Activated naive CD8-positive, alpha-beta T cell (primary cell): Measurements from ENCODE around the gene HECW1.
"Not testable (repeated sequence)": the region's sequence is repeated elsewhere in the genome, so short reads cannot be mapped to it uniquely, and the experiment has no call there.

Experiments used
- H3K27ac Mint-ChIP-seq: one replicate; pipeline ENCODE4 v1.8.0; 2021; ENCODE audit warnings: mixed read lengths
- H3K27me3 Mint-ChIP-seq: one replicate; pipeline ENCODE4 v1.8.0; 2021; ENCODE audit warnings: mixed read lengths
- H3K36me3 Mint-ChIP-seq: one replicate; pipeline ENCODE4 v1.8.0; 2021; ENCODE audit warnings: mixed read lengths
- H3K4me1 Mint-ChIP-seq: one replicate; pipeline ENCODE4 v1.8.0; 2021; ENCODE audit warnings: low read depth, mixed read lengths
- H3K4me3 Mint-ChIP-seq: one replicate; pipeline ENCODE4 v1.8.0; 2021; ENCODE audit warnings: mild to moderate bottlenecking, mixed read lengths
- H3K9me3 Mint-ChIP-seq: one replicate; pipeline ENCODE4 v1.8.0; 2021; ENCODE audit warnings: low read depth, mixed read lengths

The HECW1 gene

GRCh38 chr7:43583424-43584194 lies 471.2 kb downstream of the HECW1 start:
- Mint-ChIP-seq H3K4me3 (peak overlapping the region; percentile 97), H3K9me3 (no peaks in the 10 kb centered on the region), H3K4me1 (peaks cover 38% of the 10 kb centered on the region), H3K27me3 (no peaks in the 10 kb centered on the region), H3K27ac (peak overlapping the region; percentile 97), H3K36me3 (no peaks in the 10 kb centered on the region)

GRCh38 chr7:43584195-43584586 lies 471.7 kb downstream of the HECW1 start:
- Mint-ChIP-seq H3K4me1 (peaks cover 43% of the 10 kb centered on the region), H3K27me3 (no peaks in the 10 kb centered on the region), H3K4me3 (peak overlapping the region; percentile 97), H3K36me3 (no peaks in the 10 kb centered on the region), H3K9me3 (no peaks in the 10 kb centered on the region), H3K27ac (peak overlapping the region; percentile 97)

GRCh38 chr7:43584733-43585132 lies 472.3 kb downstream of the HECW1 start:
- not testable (repeated sequence) for H3K9me3 Mint-ChIP-seq, H3K36me3 Mint-ChIP-seq, H3K27me3 Mint-ChIP-seq
- Mint-ChIP-seq H3K4me1 (peaks cover 48% of the 10 kb centered on the region), H3K27ac (peak overlapping the region; percentile 97), H3K4me3 (peak overlapping the region; percentile 97)

DNA sequence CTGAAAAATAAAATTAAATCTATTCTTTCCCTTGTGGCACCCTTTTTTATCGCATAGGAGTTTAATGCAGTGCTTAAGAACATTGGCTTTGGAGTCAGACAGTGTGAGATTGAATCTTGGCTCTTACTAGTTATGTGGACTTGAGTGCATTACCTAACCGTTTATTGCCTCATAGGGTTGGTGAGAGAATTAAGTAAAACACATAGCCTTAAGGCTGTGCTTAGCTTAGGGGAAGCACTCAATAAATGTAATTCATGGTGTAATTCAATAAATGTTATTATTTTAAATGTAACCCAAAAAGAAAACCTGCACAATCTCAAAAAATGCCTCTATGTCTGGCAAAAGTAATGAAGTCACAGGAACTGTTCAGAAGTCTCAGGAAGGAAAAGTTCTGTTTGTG lies 473.1 kb downstream of the HECW1 start:
- H3K9me3 Mint-ChIP-seq, result no peaks in the 10 kb centered on the region
- peak overlapping the region; percentile 97 for H3K4me3 Mint-ChIP-seq
- H3K27ac Mint-ChIP-seq, result peak overlapping the region; percentile 97
- H3K4me1 Mint-ChIP-seq, result peaks cover 55% of the 10 kb centered on the region
- H3K36me3 Mint-ChIP-seq, result no peaks in the 10 kb centered on the region
- H3K27me3 Mint-ChIP-seq, result no peaks in the 10 kb centered on the region

- no peaks in the 10 kb centered on the region for H3K27me3 Mint-ChIP-seq
- H3K36me3 Mint-ChIP-seq, result no peaks in the 10 kb centered on the region
- peak overlapping the region; percentile 97 for H3K27ac Mint-ChIP-seq
- H3K4me1 Mint-ChIP-seq, result peaks cover 62% of the 10 kb centered on the region
- no peaks in the 10 kb centered on the region for H3K9me3 Mint-ChIP-seq
- H3K4me3 Mint-ChIP-seq, result peak overlapping the region; percentile 97
Measured at GRCh38 chr7:43586251-43586900, 473.9 kb downstream of the HECW1 start.

GRCh38 chr7:43588477-43589132 lies 476.2 kb downstream of the HECW1 start:
- H3K27ac Mint-ChIP-seq, result peak overlapping the region; percentile 97

DNA sequence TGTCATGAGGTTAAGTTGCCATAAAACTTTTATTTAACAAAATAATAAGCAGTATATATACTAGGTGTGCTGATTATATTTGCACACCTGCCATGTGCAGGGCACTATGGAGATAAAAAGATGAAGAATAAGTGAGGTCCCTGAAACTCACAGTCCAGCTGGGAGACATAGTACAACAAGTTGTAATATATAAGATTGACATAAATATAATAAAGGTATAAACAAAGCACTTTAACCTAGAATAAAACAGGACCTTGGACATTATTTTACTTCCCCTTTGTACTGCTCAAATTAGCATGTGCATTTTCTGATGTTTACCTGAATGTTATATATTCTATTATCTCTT lies 476.7 kb downstream of the HECW1 start:
- peaks cover 76% of the 10 kb centered on the region for H3K4me1 Mint-ChIP-seq
- H3K27me3 Mint-ChIP-seq, result no peaks in the 10 kb centered on the region
- H3K4me3 Mint-ChIP-seq, result peak overlapping the region; percentile 75
- no peaks in the 10 kb centered on the region for H3K9me3 Mint-ChIP-seq
- H3K36me3 Mint-ChIP-seq, result peaks cover 2% of the 10 kb centered on the region
- peak overlapping the region; percentile 97 for H3K27ac Mint-ChIP-seq

More at GRCh38 chr7:43588477-43589132, 476.2 kb downstream of the HECW1 start:
- H3K27me3 Mint-ChIP-seq, result no peaks in the 10 kb centered on the region
- H3K4me1 Mint-ChIP-seq, result peaks cover 71% of the 10 kb centered on the region
- no peaks in the 10 kb centered on the region for H3K9me3 Mint-ChIP-seq
- peak overlapping the region; percentile 71 for H3K4me3 Mint-ChIP-seq
- peaks cover 2% of the 10 kb centered on the region for H3K36me3 Mint-ChIP-seq

DNA sequence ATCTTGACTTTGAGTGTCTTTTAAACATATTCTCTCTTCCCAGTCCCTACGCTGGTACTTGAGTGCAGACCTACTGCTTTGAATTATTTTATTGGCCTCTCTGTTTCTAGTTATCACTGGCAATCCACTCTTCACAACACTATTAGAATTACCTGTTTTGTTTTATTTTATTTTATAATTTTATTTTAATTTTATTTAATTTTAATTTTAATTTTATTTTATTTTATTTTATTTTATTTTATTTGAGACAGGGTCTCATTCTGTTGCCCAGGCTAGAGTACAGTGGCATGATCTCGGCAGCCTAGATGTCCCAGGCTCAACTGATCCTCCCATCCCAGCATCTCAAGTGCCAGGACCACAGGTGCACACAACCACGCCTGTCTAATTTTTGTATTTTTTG lies 477.3 kb downstream of the HECW1 start:
- peaks cover 80% of the 10 kb centered on the region for H3K4me1 Mint-ChIP-seq
- peak overlapping the region; percentile 97 for H3K27ac Mint-ChIP-seq
- H3K27me3 Mint-ChIP-seq, result no peaks in the 10 kb centered on the region
- H3K4me3 Mint-ChIP-seq, result peak overlapping the region; percentile 75
- no peaks in the 10 kb centered on the region for H3K9me3 Mint-ChIP-seq
- H3K36me3 Mint-ChIP-seq, result peaks cover 2% of the 10 kb centered on the region

DNA sequence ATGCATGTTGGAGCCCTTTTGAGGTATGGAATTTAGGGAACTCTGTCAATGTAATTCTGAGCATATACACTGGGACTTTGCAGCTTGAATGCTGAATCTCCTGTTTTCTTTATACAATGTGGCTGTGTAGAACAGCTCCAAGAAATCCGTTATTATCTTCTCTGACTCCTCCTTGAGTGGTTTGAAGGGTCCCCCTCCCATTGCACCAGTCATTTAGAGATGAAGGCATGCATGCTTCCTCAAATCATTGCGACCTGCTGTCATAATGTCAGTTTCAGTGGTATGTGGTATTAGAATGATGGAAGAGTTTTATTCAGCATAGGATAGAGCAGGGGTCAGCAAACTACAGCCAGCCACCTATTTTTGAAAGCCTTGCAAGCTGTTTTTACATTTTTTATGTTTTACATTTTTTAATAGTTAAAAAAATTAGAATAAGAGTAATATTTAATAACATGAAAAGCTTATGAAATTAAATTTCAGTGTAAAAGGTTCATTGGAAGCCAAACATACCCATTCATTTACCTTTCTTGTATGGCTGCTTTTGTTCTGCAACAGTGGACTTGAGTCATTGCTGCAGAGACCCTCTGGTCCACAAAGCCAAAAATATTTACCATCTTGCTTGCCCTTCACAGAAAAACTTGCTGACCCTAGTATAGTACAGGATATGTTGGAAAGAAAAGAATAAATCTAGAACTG lies 478.6 kb downstream of the HECW1 start:
- Mint-ChIP-seq H3K36me3 (peaks cover 5% of the 10 kb centered on the region), H3K27ac (peak overlapping the region; percentile 95)

DNA sequence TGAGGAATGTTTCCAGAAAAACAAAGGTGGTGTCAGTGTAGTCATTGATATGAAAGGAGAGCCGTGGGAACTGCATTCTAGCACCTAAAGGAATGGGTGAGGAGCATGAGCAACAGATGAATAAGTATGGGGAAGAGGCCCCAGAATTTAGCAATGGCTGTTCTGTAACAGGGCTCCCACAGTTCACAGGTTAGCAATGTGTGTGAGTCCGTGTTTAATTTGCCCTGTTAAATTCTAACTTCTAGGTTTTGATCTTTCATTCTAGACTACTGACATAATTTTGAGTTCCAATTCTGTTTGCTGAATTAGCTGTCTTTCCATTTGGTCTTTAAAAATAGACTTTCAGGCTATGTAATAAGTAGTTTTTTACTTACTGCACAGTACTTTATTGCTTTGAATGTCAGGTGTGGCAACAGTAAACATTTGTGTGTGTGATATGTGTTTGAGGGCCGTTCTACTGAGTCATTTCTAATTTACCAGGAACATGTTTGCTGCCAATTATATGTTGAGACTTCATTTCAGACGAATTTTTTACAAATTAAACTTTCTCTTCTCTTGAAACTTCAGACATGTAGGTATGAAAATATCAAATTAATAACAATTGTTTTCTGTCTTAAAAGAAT lies 479.2 kb downstream of the HECW1 start:
- H3K4me3 Mint-ChIP-seq, result peak overlapping the region; percentile 71
- H3K27ac Mint-ChIP-seq, result peak overlapping the region; percentile 95
- no peaks in the 10 kb centered on the region for H3K9me3 Mint-ChIP-seq
- no peaks in the 10 kb centered on the region for H3K27me3 Mint-ChIP-seq
- H3K4me1 Mint-ChIP-seq, result peaks cover 86% of the 10 kb centered on the region
- H3K36me3 Mint-ChIP-seq, result peaks cover 5% of the 10 kb centered on the region

More for the DNA sequence above, 478.6 kb downstream of the HECW1 start:
- Mint-ChIP-seq H3K9me3 (no peaks in the 10 kb centered on the region), H3K4me3 (peak overlapping the region; percentile 71), H3K27me3 (no peaks in the 10 kb centered on the region), H3K4me1 (peaks cover 84% of the 10 kb centered on the region)

DNA sequence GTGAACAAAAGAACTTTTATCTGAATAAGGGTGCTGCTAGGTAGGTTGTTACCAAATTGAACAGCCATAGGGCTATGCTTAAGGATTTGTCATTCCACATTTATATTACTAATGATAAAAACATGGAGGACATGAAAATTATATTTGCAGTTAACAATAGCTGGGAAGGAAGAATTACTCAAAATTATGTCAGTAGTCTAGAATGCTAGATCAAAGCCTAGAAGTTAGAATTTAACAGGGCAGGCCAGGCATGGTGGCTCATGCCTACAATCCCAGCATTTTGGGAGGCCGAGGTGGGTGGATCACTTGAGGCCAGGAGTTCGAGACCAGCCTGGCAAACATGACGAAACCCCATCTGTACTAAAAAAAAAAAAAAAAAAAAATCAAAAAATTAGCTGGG lies 479.9 kb downstream of the HECW1 start:
- H3K4me1 Mint-ChIP-seq, result peaks cover 86% of the 10 kb centered on the region
- H3K4me3 Mint-ChIP-seq, result peak overlapping the region; percentile 71
- H3K9me3 Mint-ChIP-seq, result no peaks in the 10 kb centered on the region
- H3K36me3 Mint-ChIP-seq, result peaks cover 7% of the 10 kb centered on the region
- peak overlapping the region; percentile 95 for H3K27ac Mint-ChIP-seq
- H3K27me3 Mint-ChIP-seq, result no peaks in the 10 kb centered on the region

GRCh38 chr7:43593010-43593409 lies 480.6 kb downstream of the HECW1 start:
- H3K4me1 Mint-ChIP-seq, result peaks cover 86% of the 10 kb centered on the region
- H3K27me3 Mint-ChIP-seq, result no peaks in the 10 kb centered on the region
- H3K9me3 Mint-ChIP-seq, result no peaks in the 10 kb centered on the region
- peaks cover 7% of the 10 kb centered on the region for H3K36me3 Mint-ChIP-seq
- H3K27ac Mint-ChIP-seq, result peak overlapping the region; percentile 95
- peak overlapping the region; percentile 71 for H3K4me3 Mint-ChIP-seq

DNA sequence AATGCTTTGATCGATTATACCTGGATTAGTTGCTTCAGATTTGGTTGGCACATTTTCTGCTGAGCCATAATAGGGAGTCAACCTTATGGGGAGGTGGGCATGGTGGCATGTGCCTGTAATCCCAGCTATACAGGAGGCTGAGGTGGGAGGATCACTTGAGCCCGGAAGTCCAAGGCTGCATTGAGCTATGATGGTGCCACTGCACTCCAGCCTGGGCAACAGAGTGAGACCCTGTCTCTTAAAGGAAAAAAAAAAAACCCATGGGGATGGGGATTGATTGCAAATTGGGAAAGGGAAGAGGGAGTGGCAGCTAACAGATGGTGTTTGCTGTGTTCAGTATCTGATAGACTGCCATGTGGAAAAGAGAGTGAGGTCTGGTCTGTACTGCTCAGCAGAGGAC lies 481.6 kb downstream of the HECW1 start:
- Mint-ChIP-seq H3K27ac (peak overlapping the region; percentile 95), H3K4me1 (peaks cover 85% of the 10 kb centered on the region)

DNA sequence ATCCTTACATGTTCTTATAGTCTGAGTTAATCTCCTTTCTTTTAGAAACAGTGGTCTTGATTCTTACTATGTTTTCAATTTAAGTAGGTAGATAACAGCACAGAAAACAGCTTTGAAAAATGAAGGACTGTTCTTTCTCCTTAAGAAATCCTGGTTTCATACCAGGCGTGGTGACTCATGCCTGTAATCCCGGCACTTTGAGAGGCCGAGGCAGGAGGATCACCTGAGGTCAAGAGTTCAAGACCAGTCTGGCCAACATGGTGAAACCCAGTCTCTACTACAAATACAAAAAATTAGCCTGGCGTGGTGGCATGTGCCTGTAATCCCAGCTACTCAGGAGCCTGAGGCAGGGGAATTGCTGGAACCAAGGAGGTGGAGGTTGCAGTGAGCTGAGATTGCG lies 484.0 kb downstream of the HECW1 start:
- Mint-ChIP-seq H3K4me1 (peaks cover 78% of the 10 kb centered on the region), H3K27ac (peak overlapping the region; percentile 89)
- not testable (repeated sequence) for H3K36me3 Mint-ChIP-seq, H3K9me3 Mint-ChIP-seq, H3K27me3 Mint-ChIP-seq, H3K4me3 Mint-ChIP-seq

More for the DNA sequence above, 481.6 kb downstream of the HECW1 start:
- no peaks in the 10 kb centered on the region for H3K9me3 Mint-ChIP-seq
- peak overlapping the region; percentile 71 for H3K4me3 Mint-ChIP-seq
- H3K36me3 Mint-ChIP-seq, result peaks cover 7% of the 10 kb centered on the region
- H3K27me3 Mint-ChIP-seq, result no peaks in the 10 kb centered on the region
